Esophagus squamous epithelium (tissue), 5 donors: ENCODE results near the gene GALNT14. TPM values are rescaled to one million over a fixed set of nuclear protein-coding genes. Genes with fewer than 3 reads are reported as not detected.

ENCODE experiments used
- DNase-seq: peaks from one replicate; lab custom pipeline; 2025; lab: John Stamatoyannopoulos, UW
- H3K27ac ChIP-seq, 4 donors: fragments of 200-600 bp; sonication (generic); one replicate each; pipeline ENCODE4 v1.5.1; 2016 to 2019; ENCODE audit warnings: mild to moderate bottlenecking in 1 of 4
- H3K27me3 ChIP-seq, 4 donors: fragments of 200-600 bp; sonication (generic); 1 replicate in 3 of 4; 2 replicates in 1 of 4; pipeline versions ENCODE4 v1.5.1 to v1.6.0; 2017 to 2021; ENCODE audit warnings: antibody characterized with exemption in 1 of 4
- H3K36me3 ChIP-seq, 3 donors: fragments of 200-600 bp; sonication (generic); one replicate each; pipeline ENCODE4 v1.5.1; 2016 to 2019
- H3K4me1 ChIP-seq, 3 donors: fragments of 200-600 bp; sonication (generic); one replicate each; pipeline ENCODE4 v1.5.1; 2017 to 2019
- H3K4me3 ChIP-seq, 4 donors: fragments of 200-600 bp; sonication (generic); 1 replicate in 3 of 4; 2 replicates in 1 of 4; pipeline ENCODE4 v1.5.1; 2016 to 2019; ENCODE audit warnings: mild to moderate bottlenecking in 2 of 4, moderate library complexity in 1 of 4
- H3K9me3 ChIP-seq, 3 donors: fragments of 200-600 bp; sonication (generic); one replicate each; pipeline ENCODE4 v1.5.1; 2016 to 2019
- POLR2A ChIP-seq, 4 donors: fragments of 450-650 bp; IDR thresholded peaks; one replicate each; pipeline ENCODE4 v1.6.1; 2017; ENCODE audit warnings: antibody characterized with exemption in 4 of 4, mild to moderate bottlenecking in 4 of 4, moderate library complexity in 3 of 4
- WGBS, 2 donors: methylation state at CpG; one replicate each; pipeline ENCODE4 v1.1.5; 2018; 5-methylcytosine and 5-hydroxymethylcytosine counted together
- intact Hi-C: fragments of 100-400 bp; cut with DNase I; formaldehyde crosslinking; loops from one replicate; pipeline ENCODE4 v1.15.0; 2022
- total RNA-seq, 4 donors: library from RNA; depleted of rRNA; stranded (reverse); fragments of >200 nt; gene quantifications; one replicate each; pipeline ENCODE4 v1.1.0, GENCODE V29; 2016
- TF ChIP-seq, protein P1 (sequence below), 6 experiments: fragments of 450-650 bp in 4 of 6; fragments of 200-600 bp in 2 of 6; sonication (generic) in 2 of 6; IDR thresholded peaks; one replicate each; pipeline ENCODE4 v1.5.1; 2016 to 2019; ENCODE audit warnings: antibody characterized with exemption in 6 of 6, mild to moderate bottlenecking in 4 of 6, moderate library complexity in 4 of 6
- donor health status: DM: yes; HTN: yes; CAD: no.

GALNT14 gene
- total RNA-seq, 4 donors from 2014 or later: 18.6 to 29.0 (median 21.3) TPM

DNA sequence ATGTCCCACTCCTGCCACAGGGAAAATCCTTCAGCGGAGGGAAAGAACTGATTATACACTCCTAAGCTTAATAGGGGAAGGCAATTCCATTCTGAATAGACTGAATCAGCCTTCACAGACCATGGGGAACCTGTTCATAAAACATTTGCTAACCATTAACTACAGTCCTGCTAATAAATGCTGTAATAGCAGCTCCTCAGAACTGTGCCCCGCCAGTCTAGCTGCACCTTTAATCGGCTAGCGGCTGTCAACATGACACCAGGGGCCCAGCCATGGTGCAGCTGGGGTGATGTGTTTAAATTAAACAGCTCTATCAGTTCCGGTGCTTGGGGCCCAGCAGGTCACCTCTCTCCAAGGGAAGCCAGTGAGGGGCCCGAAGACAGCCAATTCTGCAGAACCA lies 77.8 kb downstream of the GALNT14 start:
- no peak overlapping the region for H3K4me3 ChIP-seq
- no peak overlapping the region for H3K27ac ChIP-seq
- no peaks in the 10 kb centered on the region for H3K9me3 ChIP-seq
- intact Hi-C loops: no loop called here
- TF ChIP-seq, protein P1, sequence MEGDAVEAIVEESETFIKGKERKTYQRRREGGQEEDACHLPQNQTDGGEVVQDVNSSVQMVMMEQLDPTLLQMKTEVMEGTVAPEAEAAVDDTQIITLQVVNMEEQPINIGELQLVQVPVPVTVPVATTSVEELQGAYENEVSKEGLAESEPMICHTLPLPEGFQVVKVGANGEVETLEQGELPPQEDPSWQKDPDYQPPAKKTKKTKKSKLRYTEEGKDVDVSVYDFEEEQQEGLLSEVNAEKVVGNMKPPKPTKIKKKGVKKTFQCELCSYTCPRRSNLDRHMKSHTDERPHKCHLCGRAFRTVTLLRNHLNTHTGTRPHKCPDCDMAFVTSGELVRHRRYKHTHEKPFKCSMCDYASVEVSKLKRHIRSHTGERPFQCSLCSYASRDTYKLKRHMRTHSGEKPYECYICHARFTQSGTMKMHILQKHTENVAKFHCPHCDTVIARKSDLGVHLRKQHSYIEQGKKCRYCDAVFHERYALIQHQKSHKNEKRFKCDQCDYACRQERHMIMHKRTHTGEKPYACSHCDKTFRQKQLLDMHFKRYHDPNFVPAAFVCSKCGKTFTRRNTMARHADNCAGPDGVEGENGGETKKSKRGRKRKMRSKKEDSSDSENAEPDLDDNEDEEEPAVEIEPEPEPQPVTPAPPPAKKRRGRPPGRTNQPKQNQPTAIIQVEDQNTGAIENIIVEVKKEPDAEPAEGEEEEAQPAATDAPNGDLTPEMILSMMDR (IDR thresholded peaks at IDR 0.05): no peak
- TF ChIP-seq POLR2A (IDR thresholded peaks at IDR 0.05): no peak
- no peaks in the 10 kb centered on the region for H3K4me1 ChIP-seq
- WGBS, 2 donors: 85 to 92% methylated on average over 2 to 6 of the region's 6 CpGs
- no peaks in the 10 kb centered on the region for H3K27me3 ChIP-seq
- H3K36me3 ChIP-seq: no peaks in the 10 kb centered on the region
- DNase-seq: no peak

- DNase-seq: no peak
- intact Hi-C loops: no loop called here
- TF ChIP-seq, protein P1 (IDR thresholded peaks at IDR 0.05): no peak
- no peaks in the 10 kb centered on the region for H3K9me3 ChIP-seq
- 74 to 79% methylated on average over 5 of the region's 13 CpGs for WGBS, 2 donors
- no peaks in the 10 kb centered on the region for H3K4me1 ChIP-seq
- no peak overlapping the region for H3K4me3 ChIP-seq
- no peaks in the 10 kb centered on the region for H3K36me3 ChIP-seq
- H3K27me3 ChIP-seq: no peaks in the 10 kb centered on the region
- H3K27ac ChIP-seq: no peak overlapping the region
These were observed 79.9 kb downstream of the GALNT14 start for GRCh38 chr2:31058096-31059035.

DNA sequence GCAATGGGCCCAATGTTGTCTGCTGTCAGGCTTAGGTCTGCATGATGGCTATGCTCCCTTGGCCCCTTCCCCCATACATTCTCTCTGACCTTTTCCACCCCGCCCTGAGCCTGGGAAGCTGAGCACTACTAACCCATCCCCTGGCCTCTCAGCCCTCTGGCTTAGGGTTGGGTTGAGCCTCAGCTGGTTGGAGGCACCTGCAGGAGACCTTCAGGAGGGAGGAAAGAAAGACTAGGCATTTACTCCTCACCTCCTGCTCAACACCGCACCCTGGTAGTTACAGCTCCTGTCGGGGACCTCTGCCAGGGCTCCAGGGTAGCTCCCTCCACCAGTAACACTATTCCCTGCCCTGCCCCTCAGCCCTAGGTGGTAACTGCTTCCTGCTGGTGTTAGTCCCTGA lies 80.5 kb downstream of the GALNT14 start:
- DNase-seq: no peak
- WGBS, 2 donors: 73 to 95% methylated on average over 2 to 3 of the region's 3 CpGs
- Histone ChIP-seq H3K27me3 (no peaks in the 10 kb centered on the region), H3K4me3 (no peak overlapping the region), H3K36me3 (no peaks in the 10 kb centered on the region), H3K9me3 (no peaks in the 10 kb centered on the region), H3K27ac (no peak overlapping the region), H3K4me1 (no peaks in the 10 kb centered on the region)
- TF ChIP-seq, protein P1 (IDR thresholded peaks at IDR 0.05): no peak
- no peak for TF ChIP-seq POLR2A (IDR thresholded peaks at IDR 0.05)
- intact Hi-C loops: no loop called here

DNA sequence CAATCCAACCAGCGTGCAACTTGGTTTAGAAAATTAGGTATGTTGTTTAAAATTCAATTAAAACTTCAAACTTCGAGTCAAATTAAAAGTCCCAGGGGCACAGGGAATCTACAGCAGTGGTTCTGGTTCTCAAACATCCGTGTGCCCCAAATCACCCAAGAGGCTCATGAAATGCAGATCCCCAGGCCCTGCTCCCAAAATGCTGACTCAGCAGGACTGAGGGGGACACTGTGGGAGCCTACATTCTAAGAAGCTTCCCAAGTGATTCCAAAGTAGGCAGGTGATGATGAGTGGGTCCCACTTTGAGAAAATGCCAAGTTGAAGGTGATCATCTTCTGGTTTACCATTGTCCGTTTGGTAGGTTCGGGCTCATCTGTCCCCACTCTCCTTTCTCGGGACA lies 82.3 kb downstream of the GALNT14 start:
- H3K27ac ChIP-seq: no peak overlapping the region
- TF ChIP-seq, protein P1 (IDR thresholded peaks at IDR 0.05): no peak
- TF ChIP-seq POLR2A (IDR thresholded peaks at IDR 0.05): no peak
- no peak for DNase-seq
- WGBS, 2 donors: 83 to 84% methylated on average over 5 to 6 of the region's 6 CpGs
- intact Hi-C loops: no loop called here
- H3K4me1 ChIP-seq: no peaks in the 10 kb centered on the region
- no peaks in the 10 kb centered on the region for H3K36me3 ChIP-seq
- no peak overlapping the region for H3K4me3 ChIP-seq
- no peaks in the 10 kb centered on the region for H3K9me3 ChIP-seq
- H3K27me3 ChIP-seq: no peaks in the 10 kb centered on the region

DNA sequence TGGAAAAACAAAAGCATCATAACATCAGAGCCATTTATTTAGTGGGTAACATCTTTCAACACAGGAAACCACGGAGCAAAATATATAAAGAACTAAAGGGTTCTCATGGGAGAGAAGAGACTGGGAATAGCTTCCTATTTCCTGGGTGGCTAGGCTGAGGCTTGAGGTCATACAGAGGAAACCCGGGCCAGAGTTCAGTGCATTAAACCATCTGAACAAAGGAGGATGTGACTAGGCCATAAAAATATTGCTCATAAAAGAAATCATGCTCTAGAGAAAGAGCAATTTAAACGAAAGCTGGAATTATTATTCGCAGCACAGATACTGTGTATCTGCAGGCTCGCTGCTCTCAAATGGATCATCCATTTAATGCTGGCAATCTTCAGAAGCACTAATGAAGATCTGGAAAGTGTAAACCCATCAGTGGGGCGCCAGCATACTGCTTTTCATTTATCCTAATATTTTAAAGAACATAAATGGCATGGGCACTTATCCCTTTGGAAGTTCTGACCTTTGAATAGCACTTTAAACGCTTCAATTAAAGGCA lies 83.3 kb downstream of the GALNT14 start:
- 78 to 79% methylated on average over 7 of the region's 7 CpGs for WGBS, 2 donors
- intact Hi-C loops: no loop called here
- Histone ChIP-seq H3K36me3 (no peaks in the 10 kb centered on the region), H3K4me1 (no peaks in the 10 kb centered on the region), H3K4me3 (no peak overlapping the region), H3K27ac (no peak overlapping the region), H3K27me3 (no peaks in the 10 kb centered on the region), H3K9me3 (no peaks in the 10 kb centered on the region)
- no peak for DNase-seq
- no peak for TF ChIP-seq POLR2A (IDR thresholded peaks at IDR 0.05)
- TF ChIP-seq, protein P1 (IDR thresholded peaks at IDR 0.05): no peak
